Ovary (tissue), 9 donors: ENCODE measurements around the gene AQP9. TPM values are rescaled to one million over a fixed set of nuclear protein-coding genes. Genes with fewer than 3 reads are reported as not detected.
A peak's percentile ranks its signal among the peaks of the same experiment; 100 is the strongest.

Source experiments
- DNase-seq, 5 donors: peaks; one replicate each; pipeline ENCODE4 v3.0.0-alpha.2; 2019 to 2020
- H3K27ac ChIP-seq, 2 donors: fragments of 200-600 bp; one replicate each; pipeline versions ENCODE4 v1.5.1 to v1.8.0; 2019 to 2022
- H3K27me3 ChIP-seq: fragments of 200-600 bp; one replicate; pipeline ENCODE4 v1.8.0; 2022
- H3K36me3 ChIP-seq: fragments of 200-600 bp; sonication (generic); one replicate; pipeline ENCODE4 v1.5.1; 2019
- H3K4me1 ChIP-seq: one replicate; pipeline ENCODE4 v1.8.1; 2013; ENCODE audit warnings: mild to moderate bottlenecking, moderate library complexity; ENCODE audit not compliant: insufficient read depth
- H3K4me3 ChIP-seq: fragments of 200-600 bp; sonication (generic); one replicate; pipeline ENCODE4 v1.5.1; 2017
- H3K9me3 ChIP-seq, 2 donors: fragments of 200-600 bp in 1 of 2; sonication (generic) in 1 of 2; one replicate each; pipeline versions ENCODE4 v1.5.1 to v1.8.1; 2013 to 2019; ENCODE audit warnings: mild to moderate bottlenecking in 1 of 2, moderate library complexity in 1 of 2
- EP300 ChIP-seq: sonication (generic); formaldehyde crosslinking; IDR thresholded peaks from one replicate; pipeline ENCODE4 v1.6.1; 2017; ENCODE audit warnings: antibody characterized with exemption
- POLR2A ChIP-seq: fragments of 450-650 bp; IDR thresholded peaks from one replicate; pipeline ENCODE4 v1.6.1; 2017; ENCODE audit warnings: antibody characterized with exemption, mild to moderate bottlenecking, moderate library complexity
- WGBS, 3 donors: extraction: QIAGEN DNeasy Blood & Tissue Kit in 1 of 3; methylation state at CpG; one replicate each; pipeline versions ENCODE4 v1.1.5 to v1.1.7; 2013 to 2017; 5-methylcytosine and 5-hydroxymethylcytosine counted together
- intact Hi-C, 4 donors: fragments of 100-400 bp; cut with DNase I; formaldehyde crosslinking; loops; one replicate each; pipeline versions ENCODE4 v1.11.0 to v1.15.1; 2022 to 2023
- polyA plus RNA-seq, 2 donors: library from polyadenylated mRNA; stranded (reverse); fragments of 200-250 nt in 1 of 2; fragments of 350-450 nt in 1 of 2; fragmentation: Illumina TruSeq in 1 of 2; extraction: RNeasy Lipid Tissue Mini Kit (QIAGEN cat#74804) in 1 of 2; gene quantifications; one replicate each; pipeline ENCODE4 v1.2.3, GENCODE V29; 2013 to 2014
- total RNA-seq, 7 donors: library from RNA; depleted of rRNA in 2 of 7; stranded (reverse); fragments of >200 nt in 2 of 7; fragmentation: NEBNext Ultra II Directional in 3 of 7; extraction: Animal tissue kit (Norgen Biotek cat#: 25700) in 3 of 7; gene quantifications; one replicate each; pipeline versions ENCODE4 v1.1.0 to v1.2.4, GENCODE V29; 2016 to 2023
- TF ChIP-seq, protein P1 (sequence below), 3 donors: fragments of 450-650 bp in 2 of 3; fragments of 200-600 bp in 1 of 3; IDR thresholded peaks; one replicate each; pipeline versions ENCODE4 v1.5.1 to v1.8.0; 2016 to 2022; ENCODE audit warnings: antibody characterized with exemption in 3 of 3, mild to moderate bottlenecking in 1 of 3
- donor health status: DM: no; HTN: no; CAD: no; lungs with moderate emphysema.
- donor health status: DM: no; HTN: no; CAD: no.
- donor health status: Bipolar disorder and iron deficiency.
- donor health status: DM: yes; HTN: yes; CAD: no.
- donor health status: DM: no; HTN: no; CAD: no.
- donor health status: DM: yes; HTN: yes; CAD: no.

AQP9 gene
- total and polyA plus RNA-seq, 9 donors, result 0.23 to 29.9 (median 1.4) TPM

DNA sequence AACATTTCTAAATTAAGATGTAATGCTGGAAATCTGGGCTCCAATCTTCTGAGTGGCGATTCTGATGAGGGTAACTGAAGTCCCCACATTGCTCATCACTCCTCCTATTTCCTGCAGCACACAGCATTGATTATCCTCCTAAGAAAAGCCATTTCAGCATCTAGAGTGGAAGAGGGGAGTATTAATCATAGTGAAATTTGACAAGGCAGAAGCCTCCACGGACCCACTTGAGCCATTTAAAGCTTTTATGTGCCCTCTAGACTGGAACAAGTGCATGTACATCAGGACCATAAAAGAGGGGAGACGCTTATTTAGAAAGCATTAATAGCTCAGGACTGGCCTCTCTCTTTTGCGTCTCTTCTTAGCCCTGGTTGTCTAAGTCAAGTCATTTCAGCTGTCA, 25.8 kb downstream of the AQP9 start:
- no peak for TF ChIP-seq POLR2A
- no peak for TF ChIP-seq EP300
- TF ChIP-seq, protein P1, sequence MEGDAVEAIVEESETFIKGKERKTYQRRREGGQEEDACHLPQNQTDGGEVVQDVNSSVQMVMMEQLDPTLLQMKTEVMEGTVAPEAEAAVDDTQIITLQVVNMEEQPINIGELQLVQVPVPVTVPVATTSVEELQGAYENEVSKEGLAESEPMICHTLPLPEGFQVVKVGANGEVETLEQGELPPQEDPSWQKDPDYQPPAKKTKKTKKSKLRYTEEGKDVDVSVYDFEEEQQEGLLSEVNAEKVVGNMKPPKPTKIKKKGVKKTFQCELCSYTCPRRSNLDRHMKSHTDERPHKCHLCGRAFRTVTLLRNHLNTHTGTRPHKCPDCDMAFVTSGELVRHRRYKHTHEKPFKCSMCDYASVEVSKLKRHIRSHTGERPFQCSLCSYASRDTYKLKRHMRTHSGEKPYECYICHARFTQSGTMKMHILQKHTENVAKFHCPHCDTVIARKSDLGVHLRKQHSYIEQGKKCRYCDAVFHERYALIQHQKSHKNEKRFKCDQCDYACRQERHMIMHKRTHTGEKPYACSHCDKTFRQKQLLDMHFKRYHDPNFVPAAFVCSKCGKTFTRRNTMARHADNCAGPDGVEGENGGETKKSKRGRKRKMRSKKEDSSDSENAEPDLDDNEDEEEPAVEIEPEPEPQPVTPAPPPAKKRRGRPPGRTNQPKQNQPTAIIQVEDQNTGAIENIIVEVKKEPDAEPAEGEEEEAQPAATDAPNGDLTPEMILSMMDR (IDR thresholded peaks at IDR 0.05), result no peak
- no peaks in the 10 kb centered on the region for H3K4me1 ChIP-seq
- H3K4me3 ChIP-seq, result no peak overlapping the region
- WGBS, 3 donors, result 75 to 89% (median 86%) methylated on average over 4 of the region's 4 CpGs
- H3K9me3 ChIP-seq, result no peaks in the 10 kb centered on the region
- H3K27ac ChIP-seq, result no peak overlapping the region
- H3K36me3 ChIP-seq, result no peaks in the 10 kb centered on the region
- no peaks in the 10 kb centered on the region for H3K27me3 ChIP-seq
- intact Hi-C loops, result no loop called here
- no peak for DNase-seq

DNA sequence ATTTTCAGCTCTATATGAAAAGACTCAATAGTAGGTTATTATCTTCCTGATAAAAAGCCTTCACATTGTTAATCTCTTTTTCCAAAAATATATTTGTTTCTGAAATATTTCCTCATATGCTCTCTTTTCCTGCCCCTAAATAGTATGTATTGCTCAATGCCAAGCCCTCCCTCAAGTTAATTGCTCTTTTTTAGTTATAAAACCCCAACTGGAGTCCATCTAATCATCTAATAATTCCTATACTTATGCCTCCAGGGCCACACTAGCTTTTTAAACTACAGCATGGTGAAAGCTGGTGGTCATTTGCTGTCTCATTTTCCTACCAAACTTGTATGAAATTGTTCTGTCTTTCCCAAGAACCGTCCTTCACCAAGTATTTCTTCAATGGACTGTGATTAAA, 26.7 kb downstream of the AQP9 start:
- no peak overlapping the region for H3K27ac ChIP-seq
- H3K36me3 ChIP-seq, result no peaks in the 10 kb centered on the region
- no peak for DNase-seq
- no peak overlapping the region for H3K4me3 ChIP-seq
- H3K4me1 ChIP-seq, result no peaks in the 10 kb centered on the region
- no peak for TF ChIP-seq EP300
- TF ChIP-seq, protein P1 (IDR thresholded peaks at IDR 0.05), result no peak
- TF ChIP-seq POLR2A, result no peak
- WGBS, 3 donors, result 82 to 93% (median 89%) methylated on average over 1 of the region's 1 CpG
- H3K27me3 ChIP-seq, result no peaks in the 10 kb centered on the region
- H3K9me3 ChIP-seq, result no peaks in the 10 kb centered on the region
- intact Hi-C loops, result no loop called here

DNA sequence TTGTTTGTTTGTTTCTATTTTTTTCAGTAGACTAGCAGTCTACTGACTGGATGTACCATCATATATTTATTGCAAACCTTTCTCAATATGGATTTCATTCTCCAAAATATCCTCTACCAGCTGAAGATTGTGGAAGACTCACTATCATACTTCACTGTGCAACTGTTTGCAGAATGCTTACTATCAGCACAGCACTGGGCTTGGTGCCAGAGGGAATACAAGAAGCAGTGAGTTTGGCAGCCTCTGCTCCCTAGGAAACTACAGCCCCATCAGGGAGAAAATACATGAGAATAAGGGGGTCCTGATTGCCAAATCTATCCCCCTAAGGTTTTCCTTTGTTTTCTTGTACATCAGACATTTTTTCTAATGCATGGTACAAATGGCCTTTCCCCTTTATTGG, 27.5 kb downstream of the AQP9 start:
- Histone ChIP-seq H3K27me3 (no peaks in the 10 kb centered on the region), H3K4me3 (no peak overlapping the region), H3K36me3 (no peaks in the 10 kb centered on the region), H3K9me3 (no peaks in the 10 kb centered on the region), H3K4me1 (no peaks in the 10 kb centered on the region), H3K27ac (no peak overlapping the region)
- DNase-seq, result peak; percentile 25 to 66 (median 47)
- TF ChIP-seq POLR2A, result no peak
- no peak for TF ChIP-seq EP300
- TF ChIP-seq, protein P1 (IDR thresholded peaks at IDR 0.05), result no peak
- intact Hi-C loops, result no loop called here

DNA sequence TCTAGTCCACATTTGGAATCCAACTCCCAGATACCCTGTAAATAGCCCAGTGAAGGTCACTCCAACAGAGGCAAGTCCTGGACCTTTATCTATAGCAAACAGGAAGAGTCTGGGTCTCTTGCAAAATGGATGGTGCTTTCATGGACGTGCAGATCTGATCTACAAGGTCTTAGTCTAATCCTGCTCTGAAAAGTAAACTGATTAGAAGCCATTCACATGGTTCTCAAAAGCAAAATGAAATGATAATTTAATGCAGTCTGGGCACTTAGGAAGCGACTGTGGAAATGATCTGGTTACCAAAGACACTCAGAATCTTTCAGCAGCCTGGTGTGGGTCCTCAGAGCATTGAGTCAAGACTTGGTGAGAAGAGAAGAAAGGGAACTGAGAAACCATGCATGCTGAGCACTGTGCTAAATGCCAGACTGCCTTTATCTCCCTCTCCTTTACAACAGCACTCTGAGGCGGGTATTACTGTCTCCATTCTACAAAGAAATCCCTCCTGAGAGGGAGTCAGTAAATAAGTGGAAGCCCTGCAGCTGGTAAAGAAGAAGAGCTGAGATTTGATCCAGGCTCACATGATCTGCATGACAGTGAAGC, 29.0 kb downstream of the AQP9 start:
- no peak for DNase-seq
- no peaks in the 10 kb centered on the region for H3K36me3 ChIP-seq
- no peaks in the 10 kb centered on the region for H3K27me3 ChIP-seq
- 63 to 68% (median 64%) methylated on average over 3 of the region's 3 CpGs for WGBS, 3 donors
- H3K9me3 ChIP-seq, result no peaks in the 10 kb centered on the region
- intact Hi-C loops, result no loop called here
- H3K4me1 ChIP-seq, result no peaks in the 10 kb centered on the region
- no peak overlapping the region for H3K4me3 ChIP-seq
- no peak overlapping the region for H3K27ac ChIP-seq
- TF ChIP-seq EP300 (no peak), POLR2A (no peak)
- TF ChIP-seq, protein P1 (IDR thresholded peaks at IDR 0.05), result no peak
